ENCODE results near the gene PCDHGB2.

- TF ChIP-seq CTCF (IDR thresholded peaks at IDR 0.05) (no peak), EP300 (IDR thresholded peaks at IDR 0.05) (no peak), POLR2A (IDR thresholded peaks at IDR 0.05) (no peak)
These were observed 29.6 kb downstream of the PCDHGB2 start for GRCh38 chr5:141389153-141390042.

Data from tibial nerve (tissue), 4 donors.